ENCODE results near the gene BORCS6. TPM values are rescaled to one million over a fixed set of nuclear protein-coding genes. Genes with fewer than 3 reads are reported as not detected.

Gene BORCS6
- total and polyA plus RNA-seq, 9 of the 15 experiments (the other 6 are each of a cell fraction or from before 2014, with no cell fraction given), result 0.01 to 7.4 (median 2.3) TPM

GRCh38 chr17:8141045-8141444, 48.9 kb downstream of the BORCS6 start:
- no TSS peak for BruUV-seq (replicated peaks)
- Histone ChIP-seq H3K36me3 (ENCODE audit: control insufficient read depth, insufficient read depth, low read length) (peaks cover 46% of the 10 kb centered on the region; the same call in 2 of the 3 replicates), H3K9me3 (replicated peaks; ENCODE audit: control insufficient read depth, insufficient read depth, low read depth, low read length) (no peaks in the 10 kb centered on the region), H3K4me1 (replicated peaks in 1 of 2; ENCODE audit: control insufficient read depth in 2 of 2, insufficient read depth in 2 of 2, low read length in 2 of 2) (peaks cover 6 to 28% of the 10 kb centered on the region in 2 experiments; a peak in 4 of 5 replicates), H3K79me2 (ENCODE audit: control insufficient read depth, insufficient read depth, low read length) (no peaks in the 10 kb centered on the region), H3K27ac (ENCODE audit: extremely low read depth, low read depth, low read length) (no peak overlapping the region), H3K9me1 (ENCODE audit: control insufficient read depth, insufficient read depth, low read length) (no peaks in the 10 kb centered on the region), H4K20me1 (replicated peaks; ENCODE audit: control insufficient read depth, insufficient read depth, low read length) (0 out of 2 replicates have a peak, but pooled peaks cover 2% of the 10 kb centered on the region), H3K27me3 (ENCODE audit: control insufficient read depth in 2 of 2, insufficient read depth in 2 of 2, low read length in 2 of 2) (no peaks in the 10 kb centered on the region), H3K4me3 (no peak overlapping the region), H2AFZ (ENCODE audit: low read depth, low read length) (no peak overlapping the region), H3K9ac (ENCODE audit: insufficient read depth in 1 of 2, low read depth in 2 of 2, low read length in 2 of 2) (0 out of 4 replicates have a peak overlapping the region, but pooled peaks of 1 of the 2 experiments have one; percentile 9), H3K4me2 (ENCODE audit: insufficient read depth, low read length) (no peak overlapping the region)
- WGBS (ENCODE audit: insufficient coverage, low coverage, missing lambda C conversion rate), result 73% methylated on average over 5 of the region's 7 CpGs
- intact Hi-C loops (cut with micrococcal nuclease), result no loop called here
- ChIA-PET CTCF (ENCODE audit: low intra/inter-chr PET ratio) (no interaction called here), POLR2A (interaction anchor here (0.6 to 3.3 kb wide), 5 partner anchors 9 to 878 kb away, joined by 3 to 19 read pairs (median 5); partner anchors contain the start of gene PER1)
- ATAC-seq (no peak), DNase-seq (ENCODE audit: extremely low read depth in 1 of 4, low spot score in 3 of 4) (no peak), FAIRE-seq (no peak)
- TF ChIP-seq LARP7 (IDR thresholded peaks at IDR 0.05), result no peak
- no peak for TF ChIP-seq ZFX (CRISPR knock-in tag; IDR thresholded peaks at IDR 0.05)
- TF ChIP-seq GTF2E2 (tag; IDR thresholded peaks at IDR 0.05), result no peak
- no peak for TF ChIP-seq HDGF (IDR thresholded peaks at IDR 0.05)
- no peak for TF ChIP-seq EHMT2 (IDR thresholded peaks at IDR 0.05)
- no peak for TF ChIP-seq ZKSCAN3 (CRISPR knock-in tag; IDR thresholded peaks at IDR 0.05)
- no peak for TF ChIP-seq HMGN3 (IDR thresholded peaks at IDR 0.05; ENCODE audit: borderline replicate concordance, extremely low read depth, insufficient read length, low read depth, low read length)
- no peak for TF ChIP-seq PYGO2 (tag; IDR thresholded peaks at IDR 0.05)
- TF ChIP-seq CREB1 (IDR thresholded peaks at IDR 0.05), result no peak
- TF ChIP-seq CREB1 (CRISPR knock-in tag; IDR thresholded peaks at IDR 0.05), result no peak
- TF ChIP-seq DMBX1 (CRISPR knock-in tag; IDR thresholded peaks at IDR 0.05; ENCODE audit: borderline replicate concordance), result no peak
- no peak for TF ChIP-seq PURB (CRISPR knock-in tag; IDR thresholded peaks at IDR 0.05; ENCODE audit: low read depth)
- no peak for TF ChIP-seq UBTF (IDR thresholded peaks at IDR 0.05; ENCODE audit: borderline replicate concordance in 1 of 2, low read depth in 2 of 2, low read length in 2 of 2)
- TF ChIP-seq ATF6 (CRISPR knock-in tag; IDR thresholded peaks at IDR 0.05), result no peak
- TF ChIP-seq MCM5 (IDR thresholded peaks at IDR 0.05; ENCODE audit: low read depth), result no peak
- no peak for TF ChIP-seq NCOA4 (IDR thresholded peaks at IDR 0.05; ENCODE audit: partially characterized antibody)
- TF ChIP-seq SAFB2 (IDR thresholded peaks at IDR 0.05; ENCODE audit: borderline replicate concordance, low read depth, low read length, severe bottlenecking), result no peak
- no peak for TF ChIP-seq DACH1 (IDR thresholded peaks at IDR 0.05; ENCODE audit: partially characterized antibody)
- in situ Hi-C loops (cut with MboI), result no loop called here
